Endothelial cell of umbilical vein (primary cell): ENCODE data around the gene SNX18. TPM values are rescaled to one million over a fixed set of nuclear protein-coding genes. Genes with fewer than 3 reads are reported as not detected.

Source experiments
- BruUV-seq: library from RNA; stranded (reverse); fragments of 400-500 nt; replicated peaks from 2 replicates; lab custom pipeline; 2021; lab: Mats Ljungman, UMichigan
- CTCF ChIA-PET: fragments of 300-600, 350-600 bp; sonication (Branson Sonifier 250); formaldehyde crosslinking; loops from one replicate; lab custom pipeline; 2021; ENCODE audit warnings: antibody characterized with exemption, inconsistent platforms; lab: Charles Lee
- POLR2A ChIA-PET: fragments of 300-600, 350-600 bp; sonication (Branson Sonifier 250); formaldehyde crosslinking; loops from one replicate; lab custom pipeline; 2021; ENCODE audit warnings: antibody characterized with exemption, inconsistent platforms; lab: Charles Lee
- DNase-seq: peaks from one replicate; pipeline ENCODE4 v3.0.0-alpha.2; 2011; ENCODE audit warnings: low read depth, low spot score
- FAIRE-seq: peaks from 2 replicates; lab custom pipeline; 2011; peaks lifted over from hg19 to GRCh38; lab: Jason Lieb, UNC
- H2AFZ ChIP-seq: 2 replicates; pipeline ENCODE4 v1.6.0; 2012; ENCODE audit warnings: low read depth, low read length, control low read depth, inconsistent platforms
- H3K27ac ChIP-seq: 2 replicates; pipeline ENCODE4 v1.5.1; 2011; ENCODE audit warnings: low read depth, mild to moderate bottlenecking, control low read depth, low read length, moderate library complexity; ENCODE audit not compliant: insufficient read depth
- H3K27me3 ChIP-seq, 2 experiments: 2 replicates each; pipeline versions ENCODE4 v1.6.0 to v1.6.1; 2011; ENCODE audit warnings: low read length in 2 of 2, mixed read lengths in 1 of 2; ENCODE audit not compliant: control insufficient read depth in 2 of 2, insufficient read depth in 2 of 2
- H3K36me3 ChIP-seq, 2 experiments: 2 replicates in 1 of 2; 3 replicates in 1 of 2; pipeline ENCODE4 v1.5.1; 2011; ENCODE audit warnings: low read length in 2 of 2, mild to moderate bottlenecking in 1 of 2, moderate library complexity in 1 of 2; ENCODE audit not compliant: control insufficient read depth in 2 of 2, insufficient read depth in 2 of 2; ENCODE audit errors: extremely low read depth in 1 of 2
- H3K4me1 ChIP-seq: 3 replicates; pipeline ENCODE4 v1.5.1; 2011; ENCODE audit warnings: mild to moderate bottlenecking, low read length; ENCODE audit not compliant: control insufficient read depth, insufficient read depth; ENCODE audit errors: extremely low read depth
- H3K4me2 ChIP-seq: 2 replicates; pipeline ENCODE4 v1.6.1; 2011; ENCODE audit warnings: low read length, control low read depth, mixed read lengths; ENCODE audit not compliant: insufficient read depth
- H3K4me3 ChIP-seq, 3 experiments: fragments of 200-600 bp in 1 of 3; sonication (generic), shearing (Covaris generic) in 1 of 3; replicated peaks in 1 of 3; 2 replicates each; pipeline ENCODE4 v1.5.1; 2011 to 2016; ENCODE audit warnings: control low read depth in 3 of 3, low read length in 3 of 3, mild to moderate bottlenecking in 2 of 3, inconsistent platforms in 1 of 3, low read depth in 1 of 3, moderate library complexity in 1 of 3; ENCODE audit not compliant: insufficient read depth in 1 of 3
- H3K79me2 ChIP-seq: 2 replicates; pipeline ENCODE4 v1.6.0; 2012; ENCODE audit warnings: low read length, inconsistent platforms; ENCODE audit not compliant: control insufficient read depth, insufficient read depth
- H3K9ac ChIP-seq: replicated peaks from 2 replicates; pipeline ENCODE3; 2011; ENCODE audit warnings: low read length, control low read depth; ENCODE audit not compliant: insufficient read depth; ENCODE audit errors: extremely low read depth
- H3K9me1 ChIP-seq: replicated peaks from 3 replicates; pipeline ENCODE4 v1.6.0; 2011; ENCODE audit warnings: mild to moderate bottlenecking, low read length; ENCODE audit not compliant: control insufficient read depth, insufficient read depth; ENCODE audit errors: extremely low read depth
- H3K9me3 ChIP-seq: replicated peaks from 2 replicates; pipeline ENCODE4 v1.5.1; 2012; ENCODE audit warnings: low read length, inconsistent platforms; ENCODE audit not compliant: control insufficient read depth, insufficient read depth
- H4K20me1 ChIP-seq: replicated peaks from 2 replicates; pipeline ENCODE3; 2011; ENCODE audit warnings: mild to moderate bottlenecking, low read length; ENCODE audit not compliant: control insufficient read depth, insufficient read depth; ENCODE audit errors: extremely low read depth
- CTCF ChIP-seq, 2 donors: IDR thresholded peaks; 1 replicate in 1 of 2; 2 replicates in 1 of 2; pipeline ENCODE4 v1.5.1; 2011; ENCODE audit warnings: low read length in 2 of 2, mild to moderate bottlenecking in 2 of 2, moderate library complexity in 2 of 2, control low read depth in 1 of 2, inconsistent platforms in 1 of 2, low read depth in 1 of 2; ENCODE audit not compliant: insufficient read depth in 1 of 2; ENCODE audit errors: extremely low read depth in 1 of 2
- EZH2 ChIP-seq: IDR thresholded peaks from 2 replicates; pipeline ENCODE4 v1.6.1; 2012; ENCODE audit warnings: borderline replicate concordance, low read depth, mild to moderate bottlenecking, moderate library complexity, low read length, inconsistent platforms; ENCODE audit not compliant: severe bottlenecking
- FOS ChIP-seq: IDR thresholded peaks from 2 replicates; pipeline ENCODE4 v1.6.1; 2011; ENCODE audit warnings: mild to moderate bottlenecking, low read length, moderate library complexity, borderline replicate concordance; ENCODE audit not compliant: insufficient read depth
- GATA2 ChIP-seq: IDR thresholded peaks from 2 replicates; pipeline ENCODE4 v1.7.0; 2011; ENCODE audit warnings: low read depth, mild to moderate bottlenecking, moderate library complexity, mixed read lengths, low read length; ENCODE audit not compliant: insufficient read length, insufficient read depth
- JUN ChIP-seq: IDR thresholded peaks from 2 replicates; pipeline ENCODE4 v1.6.1; 2011; ENCODE audit warnings: borderline replicate concordance, low read depth; ENCODE audit not compliant: insufficient read length, insufficient read depth
- MAX ChIP-seq: IDR thresholded peaks from 2 replicates; pipeline ENCODE4 v1.6.1; 2011; ENCODE audit not compliant: insufficient read depth, insufficient read length
- MYC ChIP-seq: IDR thresholded peaks from one replicate; pipeline ENCODE4 v1.6.1; 2011; ENCODE audit warnings: mild to moderate bottlenecking, low read depth, low read length
- POLR2A ChIP-seq: IDR thresholded peaks from 2 replicates; pipeline ENCODE4 v1.6.1; 2012; ENCODE audit warnings: low read depth, mild to moderate bottlenecking, control low read depth, low read length
- POLR2AphosphoS5 ChIP-seq: IDR thresholded peaks from 2 replicates; pipeline ENCODE4 v1.6.1; 2012; ENCODE audit warnings: low read depth, mild to moderate bottlenecking, control low read depth, low read length, moderate library complexity; ENCODE audit not compliant: insufficient read depth
- dilution Hi-C: fragments of 300-500 bp; cut with MboI; formaldehyde crosslinking; loops from one replicate; pipeline ENCODE4 v1.15.0; 2019; ENCODE audit warnings: low sequenced_read_pairs; ENCODE audit not compliant: extremely low pct_ligation_motif_present
- intact Hi-C: fragments of 100-400 bp; cut with micrococcal nuclease; formaldehyde crosslinking; loops from one replicate; pipeline ENCODE4 v1.10.0; 2022
- polyA plus RNA-seq, 4 experiments: library from polyadenylated mRNA; depleted of rRNA in 3 of 4; stranded (reverse) in 3 of 4; unstranded in 1 of 4; fragments of >200 nt; gene quantifications; 2 replicates each; pipeline versions ENCODE4 v1.2.1 to v1.2.3, GENCODE V29; 2011 to 2012; ENCODE audit warnings: missing spikeins in 1 of 4
- total RNA-seq: library from RNA; stranded (reverse); gene quantifications from 2 replicates; pipeline ENCODE4 v1.2.3, GENCODE V29; 2021

Gene SNX18
- total and polyA plus RNA-seq, 2 donors (not counting 3 experiments of a cell fraction or from before 2014, with no cell fraction given): 11.8 to 25.3 TPM

- intact Hi-C loops: no loop called here
- no peak overlapping the region for H3K4me2 ChIP-seq
- TF ChIP-seq GATA2 (no peak), CTCF (IDR thresholded peaks at IDR 0.05; ENCODE audit: extremely low read depth in 1 of 2, insufficient read depth in 1 of 2, low read depth in 1 of 2, low read length in 2 of 2) (no peak), FOS (no peak), JUN (no peak), MAX (no peak), EZH2 (no peak), POLR2AphosphoS5 (no peak), MYC (no peak), POLR2A (no peak)
- peaks cover 5% of the 10 kb centered on the region for H3K79me2 ChIP-seq
- DNase-seq (no peak), FAIRE-seq (no peak)
- H3K4me3 ChIP-seq: no peak overlapping the region
- no peaks in the 10 kb centered on the region for H4K20me1 ChIP-seq
- CTCF ChIA-PET: no interaction called here
- peaks cover 0 to 6% of the 10 kb centered on the region in 2 experiments for H3K36me3 ChIP-seq
- dilution Hi-C loops: no loop called here
- POLR2A ChIA-PET: interaction anchor here (0.6 kb wide), 1 partner anchor 15 kb away, joined by 3 read pairs; no protein-coding TSS in a partner anchor
- no peak overlapping the region for H3K27ac ChIP-seq
- H3K9me3 ChIP-seq: no peaks in the 10 kb centered on the region
- H2AFZ ChIP-seq: no peak overlapping the region
- no TSS peak for BruUV-seq
- no peaks in the 10 kb centered on the region for H3K4me1 ChIP-seq
- no peak overlapping the region for H3K9ac ChIP-seq
- H3K9me1 ChIP-seq: no peaks in the 10 kb centered on the region
- no peaks in the 10 kb centered on the region for H3K27me3 ChIP-seq
Observed at GRCh38 chr5:54545796-54546195, 28.2 kb downstream of the SNX18 start.
